NCI-H345 treated with DMSO at 0.1 percent for 48 hours (cell line): ENCODE results near the gene PFKL.
A peak's percentile ranks its signal among the peaks of the same experiment; 100 is the strongest.
"Not testable (repeated sequence)": the region's sequence is repeated elsewhere in the genome, so short reads cannot be mapped to it uniquely, and the experiment has no call there.

Experiments used
- DNase-seq: peaks from one replicate; lab custom pipeline; 2025; ENCODE audit not compliant: unreplicated experiment; lab: John Stamatoyannopoulos, UW

Gene PFKL

GRCh38 chr21:44275041-44275440 lies 24.8 kb upstream of the PFKL start:
- no peak for DNase-seq

- peak; percentile 60 for DNase-seq
Observed at GRCh38 chr21:44279354-44280260, 20.2 kb upstream of the PFKL start.

GRCh38 chr21:44281801-44282200 lies 18.1 kb upstream of the PFKL start:
- no peak for DNase-seq

- DNase-seq, result no peak
Observed at GRCh38 chr21:44282370-44282769, 17.5 kb upstream of the PFKL start.

- DNase-seq, result not testable (repeated sequence)
Observed at GRCh38 chr21:44283211-44283785, 16.6 kb upstream of the PFKL start.

GRCh38 chr21:44283948-44284347 lies 15.9 kb upstream of the PFKL start:
- no peak for DNase-seq

- DNase-seq, result no peak
Observed at GRCh38 chr21:44285138-44285992, 14.5 kb upstream of the PFKL start, which contains the start of gene AIRE. Gene AIRE, plus strand, starts transcription at chr21:44285876. Its CDS starts 131 bp downstream, at chr21:44286007.

GRCh38 chr21:44286086-44286715 lies 13.7 kb upstream of the PFKL start:
- DNase-seq, result no peak

- DNase-seq, result no peak
Observed at GRCh38 chr21:44286716-44287632, 12.9 kb upstream of the PFKL start.

- DNase-seq, result no peak
Observed at GRCh38 chr21:44288251-44289110, 11.4 kb upstream of the PFKL start.

GRCh38 chr21:44289381-44290010 lies 10.4 kb upstream of the PFKL start:
- DNase-seq, result no peak

GRCh38 chr21:44290327-44291077 lies 9.4 kb upstream of the PFKL start:
- no peak for DNase-seq

- DNase-seq, result no peak
Observed at GRCh38 chr21:44291078-44291935, 8.5 kb upstream of the PFKL start.

GRCh38 chr21:44291936-44292811 lies 7.7 kb upstream of the PFKL start:
- no peak for DNase-seq

GRCh38 chr21:44292812-44293195 lies 7.0 kb upstream of the PFKL start:
- no peak for DNase-seq
